HG02852 (cell line): ENCODE data around the gene TRPM3.

Experiments used
- ATAC-seq: cut with Tn5 transposase; IDR thresholded peaks from one replicate; pipeline ENCODE4 v1.9.1; 2021; ENCODE audit warnings: mild to moderate bottlenecking, moderate library complexity; ENCODE audit not compliant: unreplicated experiment

The TRPM3 gene

DNA sequence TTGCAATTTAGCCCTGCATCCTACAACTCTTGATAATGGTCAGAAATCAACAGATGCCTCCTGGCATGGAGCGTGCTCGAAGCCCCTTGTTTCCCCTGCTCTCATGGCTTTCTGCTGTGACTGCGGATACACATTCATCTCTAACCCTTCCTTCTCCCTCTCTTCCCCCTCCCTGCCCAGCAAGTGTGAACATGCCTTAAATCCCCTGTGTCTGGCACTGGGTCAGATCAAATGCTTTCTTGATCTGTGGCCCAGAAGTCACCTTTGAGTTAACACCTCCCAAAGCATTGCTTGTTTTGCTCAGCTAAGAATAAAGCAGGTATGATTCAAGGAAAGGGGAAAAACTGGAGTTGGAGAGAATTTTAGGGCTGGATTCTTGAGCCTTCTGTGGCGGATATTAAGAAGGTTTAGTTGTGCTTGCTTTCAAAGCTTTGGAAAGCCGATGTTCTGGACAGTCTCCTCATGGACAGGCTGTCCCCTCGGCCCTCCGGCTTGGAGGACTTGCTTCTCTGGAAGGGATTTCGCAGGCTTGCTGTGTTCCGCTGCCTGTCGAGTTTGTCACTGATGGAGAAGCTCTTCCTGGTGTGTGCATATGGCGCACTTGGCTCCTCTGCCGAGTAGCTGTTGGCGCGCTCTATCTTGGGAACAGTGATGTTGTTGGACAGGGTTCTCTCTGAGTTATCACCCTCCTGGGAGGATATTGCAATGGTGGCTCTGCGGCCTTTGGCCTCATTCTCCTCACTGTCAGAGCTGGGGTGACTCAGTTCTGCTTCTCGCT, 585.7 kb downstream of the TRPM3 start:
- ATAC-seq: no peak

DNA sequence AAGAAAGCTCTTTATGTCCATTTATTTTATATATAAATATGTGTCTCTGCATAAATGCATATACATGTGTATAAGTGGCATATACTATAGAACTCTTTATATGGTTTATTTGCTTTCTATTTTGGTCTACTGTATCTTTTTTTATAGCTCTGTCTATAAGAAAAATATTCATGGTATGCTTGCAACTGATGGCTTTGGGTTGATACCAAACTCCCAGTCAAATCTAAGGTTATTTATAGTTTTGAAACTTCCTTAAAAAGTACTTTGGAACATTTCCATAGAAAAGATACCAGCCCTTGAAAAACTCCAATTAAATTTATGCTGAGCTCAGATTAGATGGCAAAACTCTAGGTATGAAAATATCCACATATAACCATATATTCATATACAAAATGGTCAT, 587.0 kb downstream of the TRPM3 start:
- ATAC-seq: no peak

DNA sequence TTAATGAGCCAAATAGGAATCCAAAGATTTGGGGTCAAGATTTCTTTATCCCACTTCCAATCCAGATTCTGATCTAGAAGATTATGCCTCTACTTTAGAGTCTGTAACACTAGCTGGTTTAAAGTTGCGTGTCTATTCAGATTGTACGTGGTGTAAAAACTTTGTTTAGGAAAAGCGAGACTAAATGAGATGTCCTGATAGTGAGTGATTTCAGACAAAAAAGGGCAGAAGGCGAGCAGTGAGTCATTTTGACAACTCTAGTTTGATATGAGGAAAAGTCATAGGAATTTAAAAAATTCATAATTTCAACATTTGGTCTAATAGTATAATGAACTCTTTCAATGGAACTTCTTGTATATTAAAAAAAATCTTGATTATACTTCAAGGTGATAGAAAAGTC, 587.4 kb downstream of the TRPM3 start:
- ATAC-seq: no peak

DNA sequence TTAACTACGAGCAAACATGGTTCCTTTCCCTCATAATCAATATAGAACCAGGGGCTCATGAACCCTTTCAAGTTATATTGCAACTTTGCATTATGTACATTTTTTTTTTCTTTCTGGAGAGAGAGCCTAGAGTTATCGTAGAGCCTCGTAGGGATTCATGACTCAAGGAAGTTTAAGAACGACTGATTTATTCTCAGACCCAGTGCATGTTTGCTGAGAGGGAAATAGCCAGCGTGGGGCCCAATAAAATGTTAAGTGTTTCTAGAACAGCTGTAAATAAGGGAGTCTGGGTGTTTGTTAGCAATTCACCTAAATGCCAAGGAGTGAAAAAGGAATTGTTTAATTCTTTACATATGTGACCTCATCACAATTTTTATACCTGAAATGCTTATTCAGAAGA, 587.9 kb downstream of the TRPM3 start:
- no peak for ATAC-seq

DNA sequence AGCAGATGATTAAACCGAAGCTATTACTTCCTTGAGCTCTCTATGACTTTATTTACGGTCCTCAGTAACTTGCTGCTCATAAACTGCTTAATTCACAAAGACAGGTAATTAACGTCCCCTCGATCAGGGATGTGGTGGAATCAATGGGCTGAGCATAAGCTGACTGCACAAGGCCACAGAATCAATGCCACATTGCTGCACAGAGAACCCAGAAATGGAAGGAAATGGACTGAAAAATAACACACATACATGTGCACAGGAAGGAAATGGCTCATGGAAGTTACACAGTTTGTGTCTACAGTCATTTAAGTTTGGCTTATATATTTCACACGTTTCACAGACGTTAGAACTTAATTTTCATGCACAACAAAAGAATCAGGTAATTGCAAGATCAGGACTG, 588.7 kb downstream of the TRPM3 start:
- ATAC-seq: no peak

DNA sequence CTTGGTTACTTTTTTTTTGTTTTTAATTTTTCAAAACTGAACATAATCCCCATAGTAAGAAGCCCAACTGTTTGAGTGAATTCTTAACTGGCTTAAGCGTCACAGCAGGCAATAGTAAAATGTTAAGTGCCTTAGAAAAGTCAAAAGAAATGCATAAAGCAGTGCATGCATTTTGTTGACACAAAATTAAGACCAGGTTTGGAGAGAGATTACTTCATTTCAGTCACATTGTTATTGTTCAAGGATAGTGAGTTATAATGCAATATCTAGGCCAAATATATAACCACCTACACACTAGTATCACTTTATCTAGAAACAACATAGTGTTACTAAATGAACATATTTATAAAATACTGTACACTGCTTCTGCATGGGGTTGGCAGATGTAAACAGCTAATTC, 590.1 kb downstream of the TRPM3 start:
- no peak for ATAC-seq

DNA sequence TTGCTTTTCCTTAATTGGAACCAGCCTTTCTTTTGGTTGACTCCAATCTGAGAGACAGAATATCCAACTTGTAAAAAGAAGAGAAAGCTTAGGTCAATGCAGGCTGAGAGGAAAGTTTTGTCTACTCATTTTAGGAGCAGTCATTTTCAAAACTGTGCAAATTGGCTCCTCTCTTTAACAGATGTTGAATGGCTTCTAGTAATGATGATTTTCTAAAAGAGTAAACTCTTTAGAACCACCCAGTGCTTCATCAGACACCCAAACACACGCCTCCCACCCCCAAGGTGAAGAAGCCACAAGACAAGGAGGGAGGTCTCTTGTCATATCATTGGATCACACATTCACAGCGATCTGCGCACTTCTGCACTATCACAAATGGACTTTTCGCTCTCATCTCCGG, 590.7 kb downstream of the TRPM3 start:
- ATAC-seq: no peak

DNA sequence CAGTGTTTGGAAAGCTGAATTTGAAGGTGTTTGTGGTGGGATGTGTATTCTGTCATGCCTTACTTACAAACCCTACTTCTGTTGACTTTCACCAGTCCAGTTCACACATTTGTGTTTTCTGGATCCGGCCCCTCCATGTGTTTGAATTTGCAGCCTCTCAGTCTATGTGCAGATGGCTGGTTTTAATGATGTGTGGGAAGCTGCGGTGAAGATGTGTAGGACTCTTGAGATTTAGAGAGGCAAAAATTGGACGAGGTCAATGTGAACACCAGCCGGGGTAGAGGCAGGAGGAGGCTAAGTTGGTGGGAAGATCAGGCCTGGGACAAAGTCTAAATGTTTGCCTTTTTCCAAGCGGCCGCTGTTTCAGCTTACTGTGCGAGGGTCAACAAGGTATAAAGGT, 591.6 kb downstream of the TRPM3 start:
- ATAC-seq: no peak

DNA sequence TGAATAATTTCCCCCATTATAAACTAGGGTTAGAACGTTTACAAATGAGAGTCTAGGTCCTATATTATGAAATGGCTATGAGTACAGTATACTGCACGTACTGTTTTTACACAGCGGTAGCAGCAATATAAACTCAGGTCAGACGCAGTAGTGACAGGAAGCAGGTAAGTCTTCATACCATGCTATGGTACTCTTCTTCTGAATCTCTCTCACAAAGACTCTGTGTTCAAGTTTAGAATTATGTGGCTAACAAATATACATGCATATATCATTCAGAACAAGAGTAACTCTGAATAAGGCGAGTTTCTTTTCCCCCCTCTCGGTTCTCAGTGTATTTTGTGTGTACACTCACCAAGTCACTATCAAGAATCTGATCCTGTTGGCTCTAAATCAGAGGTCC, 592.0 kb downstream of the TRPM3 start:
- ATAC-seq: no peak

DNA sequence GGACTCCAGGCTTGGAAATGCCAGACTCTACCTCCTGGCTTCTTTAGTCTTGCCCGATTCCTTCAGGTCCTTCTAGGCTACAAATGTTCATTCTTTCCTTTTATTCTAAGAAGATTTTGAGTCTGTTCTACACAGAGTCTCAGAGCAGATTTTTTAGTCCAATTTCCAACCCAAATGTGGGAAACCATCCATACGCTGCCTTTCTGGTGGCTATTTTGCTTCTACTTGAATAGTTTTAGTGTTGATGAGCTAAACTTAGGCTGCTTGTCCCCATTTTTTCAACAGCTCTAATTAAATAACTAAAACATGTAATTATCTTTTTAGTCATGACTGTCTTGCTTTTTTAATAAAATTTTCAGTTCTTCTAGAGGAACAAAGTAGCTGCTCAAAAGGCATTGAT, 594.5 kb downstream of the TRPM3 start:
- no peak for ATAC-seq

DNA sequence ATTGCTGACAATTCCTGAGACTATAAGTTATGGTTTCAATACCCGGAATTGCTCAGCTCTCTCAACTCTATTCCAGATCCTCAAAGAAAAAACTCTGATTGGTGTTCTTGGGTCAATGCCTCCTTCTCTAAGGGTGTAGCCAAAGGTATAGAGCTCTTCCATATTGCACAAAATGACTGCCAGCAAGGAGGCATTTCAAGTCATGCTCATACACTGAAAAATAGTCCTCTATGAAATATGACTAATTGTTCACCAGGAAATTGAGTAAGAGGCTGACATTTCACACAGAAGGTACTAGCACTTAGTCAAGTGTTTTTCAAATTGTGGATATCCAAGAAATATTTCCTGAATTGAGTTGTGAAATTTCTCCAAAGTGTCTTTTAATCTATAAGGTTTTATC, 595.9 kb downstream of the TRPM3 start:
- no peak for ATAC-seq

DNA sequence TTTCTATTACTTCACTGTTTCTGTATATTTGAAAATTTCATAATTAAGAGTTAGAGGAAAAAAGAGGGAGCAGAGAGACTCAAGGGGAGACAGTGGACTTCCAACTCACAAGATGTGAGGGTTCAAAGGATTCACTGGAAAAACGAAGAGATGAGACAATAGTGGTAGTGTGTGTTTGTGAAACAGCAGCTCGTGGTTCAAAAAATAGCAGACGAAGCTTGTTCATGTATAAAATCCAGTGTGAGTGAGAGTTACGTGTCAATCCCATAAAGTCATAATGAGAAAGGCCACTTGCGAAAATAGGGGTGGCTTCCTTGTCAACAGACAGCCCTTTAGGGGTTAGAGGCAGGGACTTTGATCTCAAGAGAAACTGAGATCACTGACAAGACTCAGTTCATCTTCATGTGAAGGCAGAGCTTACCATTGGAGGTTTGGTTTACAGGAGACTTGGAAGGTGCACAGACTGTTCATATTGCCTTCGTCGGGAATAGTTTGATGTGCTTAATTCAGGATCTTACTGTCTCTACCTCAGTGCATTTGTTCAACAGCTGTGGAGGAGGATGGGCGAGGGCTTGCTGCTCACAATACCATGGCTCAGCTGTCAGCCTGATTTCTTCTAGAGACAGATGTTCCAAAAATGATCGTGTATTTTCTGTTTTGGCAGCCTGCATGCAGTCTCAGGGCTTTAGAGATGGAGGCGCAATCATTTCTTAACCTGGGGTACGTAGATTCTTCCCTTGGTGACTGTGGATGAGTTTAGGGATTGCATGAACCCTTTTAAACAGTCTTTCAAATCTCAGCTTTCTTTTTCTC, 601.3 kb downstream of the TRPM3 start:
- peak; percentile 81 for ATAC-seq

DNA sequence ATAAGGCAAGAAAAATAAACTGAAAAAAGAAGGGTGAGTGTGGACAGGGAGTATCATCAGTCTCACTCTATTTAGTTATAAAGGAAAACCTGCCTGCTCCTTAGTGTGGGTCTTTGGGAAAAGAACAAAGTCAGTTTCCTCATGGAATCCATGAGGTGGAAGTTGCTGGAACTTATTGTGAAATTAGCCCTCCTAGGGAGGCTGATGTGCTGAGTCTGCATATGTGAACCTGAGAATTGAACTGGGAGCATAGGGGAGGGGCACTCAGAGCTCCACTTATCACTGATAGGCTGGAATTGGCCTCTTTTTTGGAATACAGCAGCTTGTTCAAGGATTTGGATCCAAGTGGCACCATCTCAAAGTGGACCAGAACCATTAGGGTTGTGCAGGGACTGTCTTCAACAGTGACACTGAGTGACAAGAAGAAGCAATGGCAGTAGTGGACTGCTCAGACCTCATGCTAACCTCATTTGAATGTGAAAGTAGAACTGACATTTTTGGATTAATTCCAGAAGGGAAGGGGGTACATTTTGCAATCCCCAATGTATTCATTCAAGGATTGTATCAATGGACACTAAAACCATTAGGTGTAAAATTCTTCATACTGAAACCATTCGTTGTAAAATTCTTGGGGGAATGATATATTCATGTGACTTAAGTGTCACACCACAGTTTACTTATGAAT, 603.4 kb downstream of the TRPM3 start:
- ATAC-seq: no peak

DNA sequence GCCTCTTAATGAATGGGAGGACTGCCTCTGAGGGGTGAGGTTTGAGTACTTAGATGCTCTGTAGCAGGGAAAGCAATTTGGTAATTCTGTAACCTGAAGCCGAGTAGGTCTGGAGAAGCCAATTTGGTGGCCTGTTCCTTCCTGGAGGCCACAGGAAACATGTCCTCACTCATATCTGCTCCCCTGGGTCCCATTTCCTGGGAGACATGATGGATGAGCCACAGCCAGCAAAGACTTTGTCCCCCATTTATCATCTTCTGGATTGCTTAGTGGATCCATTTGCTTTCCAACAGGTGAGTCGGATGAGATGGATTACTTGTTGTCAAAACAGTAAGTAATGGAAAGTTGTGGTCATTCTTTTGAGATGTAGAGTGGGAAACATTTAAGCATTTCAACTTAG, 607.1 kb downstream of the TRPM3 start:
- no peak for ATAC-seq

DNA sequence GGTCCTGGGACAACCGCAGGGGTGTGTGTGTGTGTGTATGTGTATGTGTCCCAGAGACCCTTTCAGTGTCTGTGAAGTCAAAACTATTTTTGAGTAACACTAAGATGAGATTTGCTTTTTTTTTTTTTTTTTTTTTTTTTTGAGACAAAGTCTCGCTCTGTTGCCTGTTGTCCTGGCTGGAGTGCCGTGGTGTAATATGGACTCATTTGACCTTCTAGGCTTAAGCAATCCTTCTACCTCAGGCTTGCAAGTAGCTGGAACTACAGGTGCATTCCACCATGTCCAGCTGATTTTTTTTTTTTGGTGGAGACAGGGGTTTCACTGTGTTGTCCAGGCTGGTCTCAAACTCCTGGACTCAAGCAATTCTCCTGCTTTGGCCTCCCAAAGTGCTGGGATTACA, 609.6 kb downstream of the TRPM3 start:
- no peak for ATAC-seq

DNA sequence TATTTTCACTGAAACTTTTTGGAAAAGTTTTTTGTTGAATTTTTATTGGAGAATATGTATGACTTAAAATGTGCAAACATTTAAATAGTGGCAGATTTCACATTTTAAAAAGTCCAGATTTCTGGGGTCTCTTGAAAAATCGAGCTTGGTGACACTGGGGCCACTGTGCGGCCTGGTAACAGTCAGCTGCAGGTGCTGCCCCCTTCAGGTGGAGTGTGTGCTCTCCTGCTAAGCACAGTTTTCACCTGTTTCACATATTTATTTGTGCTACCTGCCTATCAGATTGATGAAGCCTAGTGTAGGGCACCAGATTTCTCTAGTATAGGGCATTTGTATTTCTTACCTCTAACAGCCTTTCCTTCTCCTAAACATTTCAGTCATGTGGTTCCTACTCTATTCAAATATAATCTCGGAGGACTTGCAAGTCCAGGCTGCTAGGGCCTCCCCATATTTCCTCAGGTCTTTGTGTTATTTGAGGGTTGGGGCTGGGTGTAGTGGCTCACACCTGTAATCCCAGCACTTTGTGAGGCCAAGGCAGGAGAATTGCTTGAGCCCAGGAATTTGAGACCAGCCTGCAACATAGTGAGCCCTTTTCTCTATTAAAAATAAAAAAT, 611.2 kb downstream of the TRPM3 start:
- ATAC-seq: no peak

DNA sequence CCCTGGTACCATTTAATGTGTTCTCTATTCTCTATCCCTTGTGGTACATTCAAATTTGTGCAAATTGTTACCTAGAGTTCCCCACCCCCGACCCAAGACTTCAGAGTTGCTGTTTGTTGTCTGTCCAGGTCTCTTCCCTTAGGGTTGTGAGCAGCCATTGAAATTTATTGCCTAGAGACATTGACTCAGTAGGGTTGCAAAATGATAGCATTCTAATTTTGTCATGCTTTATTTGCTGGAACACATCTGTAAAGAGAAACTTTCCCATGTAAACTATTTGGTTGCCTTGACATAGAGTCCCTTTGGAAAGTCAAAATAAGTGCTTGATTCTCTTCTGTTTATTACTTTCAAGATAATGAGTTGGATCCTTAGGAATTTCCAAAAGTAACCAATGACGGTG, 615.3 kb downstream of the TRPM3 start:
- ATAC-seq: no peak

DNA sequence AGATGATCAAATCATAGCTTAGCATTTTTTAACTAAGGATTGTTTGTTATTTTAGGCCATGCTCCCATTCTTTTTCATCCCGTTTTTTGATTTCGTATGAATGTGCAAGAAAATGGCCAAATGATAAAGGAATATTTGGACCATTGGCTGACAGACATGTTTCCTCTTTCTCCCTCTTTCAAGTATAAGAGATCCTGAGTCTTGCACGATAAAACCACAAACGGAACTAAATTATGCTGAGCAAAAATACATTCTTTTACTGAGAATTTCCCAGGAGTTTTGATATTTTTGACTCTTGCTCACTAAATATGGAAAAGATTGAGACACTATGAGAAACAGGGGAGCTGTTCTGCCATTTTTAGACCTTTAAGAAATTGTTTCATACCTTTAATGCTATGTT, 616.6 kb downstream of the TRPM3 start:
- ATAC-seq: no peak

DNA sequence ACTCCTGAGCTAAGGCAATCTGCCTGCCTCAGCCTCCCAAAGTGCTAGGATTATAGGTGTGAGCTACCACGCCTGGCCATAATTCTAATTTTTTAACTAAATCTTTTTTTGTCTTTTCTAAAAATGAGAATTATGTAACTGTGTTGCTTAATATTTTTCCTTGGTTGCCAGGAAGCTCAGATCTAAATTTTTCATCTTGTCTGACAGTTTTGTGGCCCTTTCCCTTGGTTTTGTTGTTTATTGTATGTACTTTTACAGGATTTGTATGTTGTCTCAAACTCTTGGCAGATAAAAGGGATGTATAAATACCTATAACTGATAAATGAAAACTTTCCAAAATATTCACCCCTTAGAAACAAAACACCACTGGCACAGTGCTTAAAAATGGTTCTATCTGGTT, 618.7 kb downstream of the TRPM3 start:
- no peak for ATAC-seq

DNA sequence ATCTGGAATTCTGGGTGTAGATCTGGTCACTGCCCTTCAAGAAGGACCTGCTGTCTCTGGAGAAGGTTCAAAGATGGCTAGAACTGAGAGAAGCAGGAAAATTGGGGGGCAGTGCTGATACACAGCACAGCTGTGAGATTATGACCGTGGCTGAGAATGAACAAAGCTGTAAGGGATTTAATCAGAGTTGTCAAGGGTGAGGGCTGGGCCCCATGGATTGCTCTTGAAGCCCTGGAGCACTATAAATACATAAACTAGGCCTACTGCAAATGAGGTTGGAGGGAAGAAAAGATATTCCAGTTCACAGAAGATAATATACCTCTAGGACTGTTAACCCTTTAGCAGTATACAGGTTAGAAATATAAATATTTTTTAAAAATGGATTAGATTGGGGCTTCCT, 620.6 kb downstream of the TRPM3 start:
- ATAC-seq: no peak

DNA sequence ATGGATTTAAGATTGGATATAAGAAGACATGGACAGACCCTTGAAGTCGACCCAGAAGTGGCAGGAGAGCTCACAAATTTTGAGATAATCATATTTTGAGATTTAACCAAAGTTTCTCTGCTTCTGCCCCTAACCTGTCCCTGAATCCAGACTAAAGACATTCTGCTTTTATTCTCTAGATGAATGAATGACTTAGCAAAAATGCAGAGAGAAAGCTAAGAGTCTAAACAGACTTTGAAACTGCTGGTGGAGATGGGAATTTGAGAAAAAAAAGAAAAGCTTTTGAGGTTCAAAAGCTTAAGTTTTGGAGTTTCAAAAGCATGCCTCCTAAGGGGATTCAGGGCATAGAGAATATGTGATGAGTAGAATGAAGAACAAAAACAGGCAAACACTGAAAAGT, 621.8 kb downstream of the TRPM3 start:
- no peak for ATAC-seq

DNA sequence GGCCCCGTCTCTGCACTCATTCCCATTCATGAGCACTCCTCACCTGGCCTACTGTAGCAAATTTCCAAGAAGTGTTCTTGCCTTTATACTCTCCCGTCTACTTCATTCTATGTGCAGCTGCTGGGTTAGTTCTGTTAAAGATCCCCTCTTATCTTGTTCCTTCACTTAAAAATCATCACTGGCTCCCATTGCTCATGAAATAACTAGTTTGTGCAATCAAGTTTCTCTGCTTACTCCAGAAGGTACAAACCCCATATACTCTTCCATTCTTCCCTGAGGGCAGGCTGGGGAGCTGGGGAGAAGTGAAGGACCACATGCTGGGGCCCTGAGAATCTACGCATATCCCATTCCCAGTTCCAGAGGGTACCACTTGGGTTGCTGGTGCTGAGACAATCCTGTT, 622.6 kb downstream of the TRPM3 start:
- no peak for ATAC-seq
